Ovary (tissue), 3 donors: ENCODE measurements around the gene EGR2.

Experiments used
- CTCF ChIP-seq, 3 donors: fragments of 450-650 bp in 2 of 3; fragments of 200-600 bp in 1 of 3; IDR thresholded peaks; one replicate each; pipeline versions ENCODE4 v1.5.1 to v1.8.0; 2016 to 2022; ENCODE audit warnings: antibody characterized with exemption in 3 of 3, mild to moderate bottlenecking in 1 of 3
- EP300 ChIP-seq: sonication (generic); formaldehyde crosslinking; IDR thresholded peaks from one replicate; pipeline ENCODE4 v1.6.1; 2017; ENCODE audit warnings: antibody characterized with exemption
- POLR2A ChIP-seq: fragments of 450-650 bp; IDR thresholded peaks from one replicate; pipeline ENCODE4 v1.6.1; 2017; ENCODE audit warnings: antibody characterized with exemption, mild to moderate bottlenecking, moderate library complexity
- donor health status: DM: no; HTN: no; CAD: no.

- TF ChIP-seq CTCF (IDR thresholded peaks at IDR 0.05) (no peak), EP300 (no peak), POLR2A (no peak)
These were observed 44.8 kb upstream of the EGR2 start for GRCh38 chr10:62860946-62861345.
